Ramos (cell line): ENCODE results near the gene CDK5R1.
"Not testable (repeated sequence)": the region's sequence is repeated elsewhere in the genome, so short reads cannot be mapped to it uniquely, and the experiment has no call there.

Source experiments
- in situ Hi-C: fragments of 300-500 bp; cut with MboI; formaldehyde crosslinking; loops from one replicate; pipeline ENCODE4 v1.14.3; 2022; ENCODE audit warnings: low sequenced_read_pairs; ENCODE audit not compliant: unreplicated experiment

The CDK5R1 gene

DNA sequence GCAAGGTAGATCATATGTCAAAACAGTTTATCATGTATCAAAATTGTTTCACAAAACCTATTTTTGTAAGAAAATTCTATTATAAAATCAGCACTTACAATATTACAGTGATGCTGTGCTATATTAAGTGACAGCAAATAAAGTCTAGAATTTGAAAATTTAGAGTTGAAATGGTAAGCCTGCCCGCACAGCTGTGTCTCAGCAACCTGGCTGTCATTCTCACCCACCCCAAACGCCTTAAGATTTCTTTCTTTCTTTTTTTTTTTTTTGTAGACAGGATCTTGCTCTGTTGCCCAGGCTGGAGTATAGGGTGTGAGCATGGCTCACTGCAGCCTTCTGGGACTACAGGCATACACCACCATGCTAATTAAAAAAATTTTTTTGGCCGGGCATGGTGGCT lies 26.8 kb downstream of the CDK5R1 start:
- in situ Hi-C loops = no loop called here

DNA sequence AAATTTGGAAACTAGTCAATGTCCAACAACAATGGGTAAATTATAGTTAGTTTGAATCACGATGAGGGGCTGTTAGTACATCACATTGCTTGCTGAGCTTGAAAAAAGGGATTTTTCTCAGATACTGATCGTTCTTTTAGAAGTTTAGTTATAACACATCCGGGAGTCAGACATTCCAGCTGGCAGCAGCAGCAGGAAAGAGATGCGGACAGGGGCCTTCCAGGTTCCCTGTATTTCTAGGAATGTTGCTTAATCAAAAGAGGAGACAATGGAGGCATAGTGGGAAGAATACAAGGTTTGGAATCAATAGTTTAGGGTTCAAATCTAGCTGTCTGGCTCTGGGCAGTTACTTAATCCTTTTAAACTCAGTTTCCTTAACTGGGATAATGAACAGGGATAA lies 27.8 kb downstream of the CDK5R1 start:
- in situ Hi-C loops = no loop called here

DNA sequence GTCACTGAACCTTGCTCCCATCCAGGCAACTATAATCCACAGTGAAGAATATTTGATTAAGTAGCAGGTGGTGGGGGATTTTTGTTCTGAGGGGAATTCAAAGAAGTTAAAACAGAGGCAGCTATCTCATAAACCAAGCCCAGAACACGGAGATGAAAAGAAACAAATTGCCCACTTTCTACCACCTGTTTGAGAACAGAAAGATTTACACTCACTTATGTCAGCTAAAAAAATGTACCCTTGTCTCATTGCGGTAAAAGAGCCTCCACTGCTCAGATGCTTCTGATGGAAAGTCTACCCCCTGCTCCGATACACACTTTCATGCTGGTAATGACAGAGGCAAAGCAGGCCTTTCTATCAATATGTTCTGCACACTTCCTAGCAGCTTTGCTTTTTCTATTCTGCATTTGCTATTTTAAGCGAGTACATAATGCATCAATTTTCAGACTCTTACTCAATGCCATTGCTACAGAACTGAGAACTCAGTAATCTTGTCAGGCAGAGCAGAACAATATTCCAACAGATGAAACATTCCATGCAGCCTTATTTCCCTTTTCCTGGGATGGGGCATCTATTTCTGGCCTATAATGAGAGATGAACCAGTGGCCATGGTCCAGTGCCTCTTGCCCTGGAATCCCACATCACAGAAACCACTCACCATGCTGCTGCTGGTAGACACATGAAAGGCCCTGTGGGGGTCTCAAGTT lies 29.0 kb downstream of the CDK5R1 start:
- in situ Hi-C loops = no loop called here

DNA sequence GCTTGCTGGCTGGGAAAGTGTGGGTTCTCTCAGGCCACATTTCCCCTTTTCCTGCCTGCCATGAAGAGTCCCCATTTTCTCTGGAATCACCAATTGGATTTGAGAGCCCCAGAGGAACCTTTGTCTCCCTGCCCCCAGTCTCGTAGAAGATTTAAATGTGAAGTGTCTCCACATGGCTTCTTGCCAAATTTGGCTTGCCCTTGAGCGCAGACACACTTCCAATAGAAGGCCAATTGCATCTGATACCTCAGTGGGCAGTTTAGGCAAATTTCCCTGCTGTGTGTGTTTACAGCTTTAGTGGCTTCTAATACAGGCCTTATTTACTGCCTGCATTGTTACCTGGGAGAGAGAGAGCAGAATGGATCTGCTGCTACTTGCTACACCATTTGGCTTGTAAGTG lies 29.7 kb downstream of the CDK5R1 start:
- in situ Hi-C loops = no loop called here

DNA sequence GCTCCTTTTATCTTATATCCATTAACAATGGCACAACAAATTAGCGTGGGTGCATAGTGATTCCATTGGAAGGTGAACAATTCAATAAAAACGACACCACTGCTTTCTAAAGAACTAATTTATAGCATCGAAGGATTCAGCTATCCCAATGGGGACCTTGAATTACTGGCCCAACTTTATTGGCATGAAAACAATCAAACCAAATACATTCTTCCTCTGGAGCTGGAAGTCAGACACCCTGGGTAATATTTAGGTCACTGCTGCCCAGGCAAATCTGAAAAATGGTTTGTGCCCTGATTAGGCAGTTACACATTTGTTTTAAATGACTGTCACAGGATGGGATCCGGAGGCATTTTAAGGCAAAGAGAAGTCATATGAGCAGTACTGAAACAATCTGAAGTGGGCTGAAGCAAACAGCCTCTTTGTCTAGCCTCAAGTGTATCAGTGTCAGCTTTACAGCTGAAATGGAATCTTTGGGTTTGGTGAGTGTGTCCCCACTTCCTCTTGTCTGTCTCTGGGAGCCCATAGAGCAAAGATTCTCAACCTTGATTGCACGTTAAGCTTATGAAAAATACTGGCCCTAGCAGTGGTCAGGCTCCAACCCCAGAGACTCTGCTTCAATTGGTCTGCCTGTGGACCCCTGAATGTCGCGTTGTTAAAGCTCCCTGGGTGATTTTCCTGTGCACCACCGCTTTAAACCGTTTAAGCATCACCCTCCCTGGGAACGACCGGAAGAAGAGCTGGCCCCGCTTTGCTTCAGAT lies 30.3 kb downstream of the CDK5R1 start:
- in situ Hi-C loops = no loop called here

DNA sequence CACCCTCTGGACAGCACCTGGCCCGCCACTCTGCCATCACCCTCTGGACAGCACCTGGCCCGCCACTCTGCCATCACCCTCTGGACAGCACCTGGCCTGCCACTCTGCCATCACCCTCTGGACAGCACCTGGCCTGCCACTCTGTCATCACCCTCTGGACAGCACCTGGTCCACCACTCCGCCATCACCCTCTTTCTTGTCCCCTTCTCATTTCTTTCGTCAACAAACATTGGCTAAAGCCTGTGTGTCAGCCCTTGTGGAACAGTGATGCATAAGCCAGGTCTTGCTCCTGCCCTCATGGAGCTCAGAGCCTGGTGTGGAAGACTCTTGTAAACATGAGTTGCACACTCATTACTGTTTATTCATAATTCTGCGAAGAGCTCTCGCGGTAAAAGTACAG lies 31.2 kb downstream of the CDK5R1 start:
- in situ Hi-C loops = no loop called here

DNA sequence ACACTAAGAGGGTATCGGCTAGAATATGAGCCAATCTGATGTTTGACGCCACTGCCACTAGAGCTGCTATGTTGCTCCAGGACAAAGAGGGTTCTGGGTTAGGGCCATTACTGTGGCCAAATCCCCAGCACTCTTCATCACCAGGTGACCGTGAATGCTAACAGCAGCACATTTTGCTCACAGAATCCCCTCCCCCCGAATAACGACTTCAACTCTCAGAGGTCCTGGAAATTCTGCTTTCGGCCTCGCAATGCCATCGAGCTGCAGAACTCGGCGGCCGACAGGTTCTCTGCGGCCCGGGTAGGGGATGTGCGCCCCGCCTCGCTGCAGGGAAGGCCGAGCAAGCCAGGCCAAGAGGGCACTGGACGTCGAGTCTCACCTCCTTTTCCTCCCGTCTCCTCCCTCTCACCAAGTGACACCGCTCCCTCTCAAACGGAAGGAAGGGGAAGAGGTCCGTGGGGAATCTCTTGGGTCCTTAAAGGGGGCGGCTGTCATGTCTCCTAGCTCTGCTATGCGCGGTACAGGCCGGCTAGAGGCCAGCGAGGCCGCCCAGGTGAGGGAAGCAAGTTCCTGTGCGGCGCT lies 31.9 kb downstream of the CDK5R1 start:
- in situ Hi-C loops = no loop called here

DNA sequence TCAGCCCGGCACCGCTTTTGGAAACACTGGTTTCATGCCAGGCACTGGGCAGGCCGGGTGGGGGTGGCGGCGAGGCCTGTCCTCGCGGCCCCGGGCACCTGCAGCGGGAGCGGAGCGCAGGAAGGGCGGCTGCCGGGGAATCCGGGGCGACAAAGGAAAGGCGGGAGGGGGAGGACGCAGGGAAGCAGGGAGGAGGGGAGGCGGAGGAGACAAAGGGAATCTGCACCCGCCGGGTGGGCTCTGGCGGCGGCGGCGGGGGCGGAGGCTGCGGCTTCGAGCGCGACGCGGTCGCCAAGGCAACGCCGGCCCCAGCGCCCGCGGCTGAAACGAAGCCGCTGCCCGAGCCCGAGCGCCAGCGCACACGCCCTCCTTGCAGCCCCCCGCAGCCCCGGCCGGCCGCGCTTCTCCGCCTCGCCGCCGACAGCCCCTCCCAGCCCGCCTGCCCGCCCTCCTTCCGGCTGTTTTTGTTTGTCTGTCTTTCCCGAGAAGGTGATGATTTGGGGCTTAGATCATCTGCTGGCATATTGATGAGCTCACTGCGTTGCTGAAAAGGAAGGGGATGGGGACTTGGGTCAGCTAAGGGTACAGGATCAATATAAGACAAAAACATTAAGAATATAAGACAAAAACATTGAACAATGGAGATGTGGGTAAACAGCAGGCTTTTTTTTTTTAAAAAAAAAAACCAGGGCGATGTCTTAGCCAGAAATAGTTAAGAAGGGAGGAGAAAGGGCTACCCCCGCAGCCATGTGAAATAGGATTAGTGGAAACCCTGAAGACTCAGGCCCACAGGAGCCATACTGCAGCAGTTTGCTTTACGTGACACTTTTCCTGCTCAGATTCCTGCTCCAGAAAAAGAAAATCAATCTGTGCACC lies 32.7 kb downstream of the CDK5R1 start:
- in situ Hi-C loops = no loop called here

DNA sequence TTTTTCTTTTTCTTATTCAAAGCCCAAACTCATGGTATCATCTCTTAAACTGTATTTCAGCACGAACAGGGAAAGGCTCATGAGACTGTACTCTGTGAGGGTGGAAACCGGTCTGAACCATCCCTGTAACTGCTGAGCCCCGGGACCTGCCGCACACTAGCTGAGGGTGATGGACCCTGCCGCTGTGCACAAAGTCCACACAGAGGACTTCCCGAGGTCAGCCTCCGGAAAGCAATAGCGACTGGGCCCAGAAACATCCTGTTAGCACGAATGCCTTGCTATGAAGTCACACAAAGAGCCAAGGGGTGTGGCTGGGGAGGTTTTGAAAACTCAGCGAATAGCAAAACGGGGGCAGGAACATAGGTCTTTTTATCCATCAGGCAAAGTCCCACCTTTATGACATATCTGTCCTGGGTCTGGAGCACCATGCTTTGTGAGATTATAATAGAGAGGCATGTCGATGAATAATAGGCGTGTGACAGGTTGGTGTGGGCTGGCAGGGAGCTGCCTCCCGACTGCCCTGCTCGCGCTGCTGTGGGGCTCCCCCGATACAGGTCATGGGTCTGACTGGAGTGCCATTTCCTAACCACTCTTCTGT lies 33.4 kb downstream of the CDK5R1 start:
- in situ Hi-C loops = no loop called here

DNA sequence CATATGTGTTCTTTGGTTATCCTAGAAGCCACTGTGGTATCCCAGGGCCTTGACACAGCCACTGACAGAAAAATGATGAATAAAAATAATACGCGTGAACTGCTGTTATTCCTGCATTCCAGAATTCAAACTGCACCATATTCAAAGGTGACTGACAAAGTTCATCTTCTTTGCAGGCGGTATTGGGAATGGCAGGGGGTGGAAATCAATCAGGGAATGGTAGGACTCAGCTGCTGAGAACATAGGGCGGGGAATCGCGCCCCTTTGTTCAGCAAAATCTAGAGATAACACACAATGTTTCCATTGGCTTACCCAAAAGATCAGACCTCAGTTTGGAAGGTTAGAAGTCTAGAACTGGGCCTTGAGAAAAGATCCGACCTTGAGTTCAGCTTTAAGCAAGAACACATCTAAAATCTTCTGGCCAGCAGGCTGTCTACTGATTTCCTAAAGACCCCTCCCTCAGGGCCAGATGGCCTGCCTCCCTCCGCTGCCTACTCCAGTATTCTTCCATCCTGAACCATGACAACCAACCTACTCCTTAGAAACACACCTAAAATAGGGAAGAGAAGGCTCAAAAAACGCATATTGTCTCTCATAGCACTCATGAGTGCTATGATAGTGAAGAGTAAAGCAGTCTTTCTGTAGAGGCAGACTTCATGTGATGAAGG lies 34.1 kb downstream of the CDK5R1 start:
- in situ Hi-C loops = no loop called here

DNA sequence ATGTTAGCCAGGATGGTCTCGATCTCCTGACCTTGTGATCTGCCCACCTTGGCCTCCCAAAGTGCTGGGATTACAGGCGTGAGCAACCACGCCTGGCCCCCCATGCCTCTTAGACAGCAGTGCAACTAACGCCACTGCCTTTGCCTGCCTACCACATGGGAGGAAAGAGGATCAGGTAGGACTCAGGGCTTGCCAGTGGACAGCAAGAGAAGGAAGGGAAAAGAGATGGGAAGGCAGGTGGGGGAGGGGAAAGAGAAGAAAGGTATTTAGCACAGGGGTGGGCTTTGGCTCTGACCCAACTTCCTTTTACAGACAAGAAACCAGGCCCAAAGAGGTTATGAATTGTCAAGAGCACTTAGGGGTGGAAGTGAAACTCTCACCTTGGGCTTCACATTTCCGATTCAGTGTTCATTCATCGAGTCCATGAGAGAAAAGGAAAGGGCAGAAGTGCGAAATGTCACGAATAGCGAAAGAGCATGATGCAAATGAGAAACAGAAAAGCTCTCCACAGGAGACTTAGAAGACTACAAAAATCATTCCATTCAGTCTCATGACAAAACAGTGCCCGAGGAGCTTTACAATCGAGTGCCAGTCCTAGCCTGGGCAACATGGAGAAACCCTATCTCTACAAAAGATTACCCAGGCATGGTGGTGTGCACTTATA lies 36.4 kb downstream of the CDK5R1 start:
- in situ Hi-C loops = no loop called here

DNA sequence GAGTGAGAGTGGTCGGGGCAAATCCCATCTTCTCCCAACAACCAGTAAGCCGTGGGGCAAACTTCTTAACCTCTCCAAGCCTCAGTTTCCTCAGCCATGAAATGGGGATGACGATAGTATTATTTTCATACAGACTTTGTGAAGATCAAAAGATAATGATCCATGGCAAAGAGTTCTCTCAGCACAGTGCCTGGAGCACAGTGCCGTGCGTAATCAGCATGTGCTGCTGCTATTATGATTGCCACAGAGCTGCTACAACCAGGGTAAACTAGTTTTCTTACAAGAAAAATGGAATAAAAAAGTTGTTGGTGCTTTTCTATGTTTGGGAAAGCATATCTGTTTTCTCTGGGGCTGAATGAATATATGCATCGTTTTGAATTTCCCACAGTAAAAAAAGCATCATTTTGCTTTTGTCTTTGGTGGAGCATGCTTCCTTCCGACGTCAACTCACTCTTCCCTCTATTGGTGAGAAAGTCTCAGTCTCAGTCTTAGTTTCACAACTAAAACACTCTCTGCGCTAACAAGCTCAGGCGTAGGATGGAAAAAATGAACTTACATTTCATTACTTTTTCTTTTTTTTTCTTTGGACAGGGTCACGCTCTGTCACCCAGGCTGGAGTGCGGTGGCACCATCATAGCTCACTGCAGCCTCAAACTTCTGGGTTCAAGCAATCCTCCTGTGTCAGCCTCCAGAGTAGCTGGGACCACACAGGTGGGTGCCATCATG lies 37.2 kb downstream of the CDK5R1 start:
- in situ Hi-C loops = no loop called here

DNA sequence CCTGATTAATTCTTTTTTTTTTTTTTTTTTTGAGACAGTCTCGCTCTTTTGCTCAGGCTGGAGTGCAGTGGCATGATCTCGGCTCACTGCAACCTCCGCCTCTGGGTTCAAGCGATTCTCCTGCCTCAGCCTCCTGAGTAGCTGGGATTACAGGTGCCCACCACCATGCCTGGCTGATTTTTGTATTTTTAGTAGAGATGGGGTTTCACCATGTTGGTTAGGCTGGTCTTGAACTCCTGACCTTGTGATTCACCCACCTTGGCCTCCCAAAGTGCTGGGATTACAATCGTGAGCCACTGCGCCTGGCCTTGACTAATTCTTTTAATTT lies 37.7 kb downstream of the CDK5R1 start:
- in situ Hi-C loops = not testable (repeated sequence)

DNA sequence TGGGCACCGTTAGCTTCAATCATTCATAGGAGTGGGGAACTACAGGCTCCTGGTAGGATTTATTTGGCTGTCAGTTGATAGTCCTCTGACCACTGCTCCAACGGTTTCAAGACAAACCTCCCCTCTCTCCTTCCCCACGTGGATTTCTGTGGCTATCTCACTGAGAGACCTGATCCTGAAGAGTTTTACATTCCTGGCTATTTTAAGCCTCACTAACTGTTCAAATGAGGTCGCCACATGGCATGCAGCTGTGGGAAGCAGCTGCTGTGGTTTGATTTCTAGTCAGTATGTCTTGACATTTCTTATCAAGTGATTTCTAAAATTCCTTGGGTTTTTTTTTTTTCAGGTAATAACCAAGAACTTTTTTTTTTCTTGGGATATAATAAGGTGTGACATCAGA lies 38.3 kb downstream of the CDK5R1 start:
- in situ Hi-C loops = no loop called here

DNA sequence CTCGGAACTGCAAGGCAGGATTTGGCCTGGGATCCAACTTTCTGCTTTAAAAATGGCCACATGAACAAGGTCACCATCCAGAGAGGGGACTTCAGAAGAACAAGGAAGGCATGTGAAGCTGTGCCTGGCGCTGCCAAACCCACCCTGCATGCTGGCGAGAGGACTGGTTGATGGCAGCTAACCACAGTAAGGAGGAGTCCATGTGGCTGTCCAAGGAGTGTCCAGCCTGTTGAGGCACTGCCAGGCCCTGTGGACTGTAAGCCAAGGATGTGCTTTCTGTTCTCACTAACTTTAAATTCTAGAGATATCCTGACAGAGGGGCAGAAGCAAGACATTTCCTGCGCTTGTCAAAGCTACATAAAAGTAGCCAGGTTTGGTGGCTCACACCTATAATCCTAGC lies 40.4 kb downstream of the CDK5R1 start:
- in situ Hi-C loops = no loop called here

DNA sequence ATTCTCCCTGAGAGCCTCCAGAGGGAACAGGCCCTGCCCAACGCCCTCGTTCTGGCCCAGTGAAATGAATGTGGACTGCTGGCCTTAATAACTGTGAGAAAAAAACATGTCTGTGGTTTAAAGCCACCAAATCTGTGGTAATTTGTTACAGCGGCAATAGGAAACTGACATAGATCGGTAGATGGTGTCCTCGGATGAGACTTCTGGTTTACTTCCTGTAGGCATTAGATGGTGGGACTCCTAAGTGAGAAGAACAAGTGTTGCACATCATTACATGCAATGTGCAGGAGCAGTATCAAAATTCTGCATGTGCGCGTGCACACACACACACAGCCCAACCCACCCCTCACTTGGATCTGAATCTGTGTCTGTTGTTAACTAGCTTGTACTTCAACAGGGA lies 42.0 kb downstream of the CDK5R1 start:
- in situ Hi-C loops = no loop called here

DNA sequence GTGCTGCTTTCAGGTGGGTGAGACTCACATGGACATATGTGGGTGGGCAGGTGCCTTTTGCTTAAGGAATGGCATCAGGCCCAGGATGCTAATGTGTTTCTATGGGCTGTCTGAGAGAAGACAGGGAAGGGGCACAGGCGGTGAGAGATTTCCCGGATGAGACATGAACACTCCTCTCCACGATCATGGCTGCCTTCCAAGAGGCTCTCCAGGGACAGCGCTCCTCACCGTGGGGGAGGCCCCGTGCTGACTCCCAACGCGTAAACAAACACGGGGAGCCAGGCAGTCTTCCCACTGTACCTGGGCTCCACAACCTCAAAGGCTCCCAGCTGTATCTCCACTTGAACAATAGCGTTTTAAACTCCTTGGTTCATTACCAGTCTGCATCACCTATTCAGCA lies 42.8 kb downstream of the CDK5R1 start:
- in situ Hi-C loops = no loop called here

DNA sequence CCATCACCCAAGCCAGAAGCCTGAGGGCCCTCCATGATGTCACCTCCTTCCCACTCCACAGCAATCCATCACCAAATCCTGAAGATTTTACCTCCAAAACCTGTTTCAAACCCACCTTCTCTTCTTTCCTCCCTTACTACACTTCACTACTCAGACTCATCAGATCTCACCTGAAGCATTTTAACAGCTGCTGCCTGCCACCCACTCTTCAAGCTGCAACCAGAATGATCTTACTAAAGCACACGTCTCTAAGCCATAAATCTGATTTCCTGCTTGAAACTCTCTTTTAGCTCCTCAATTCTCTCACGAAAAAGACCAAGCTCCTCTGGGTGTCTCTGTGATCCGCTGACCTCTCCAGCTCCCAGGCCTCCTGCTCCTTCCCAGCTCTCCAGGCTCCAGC lies 46.5 kb downstream of the CDK5R1 start:
- in situ Hi-C loops = no loop called here
